Measurements from ENCODE around the gene STIM1. TPM values are rescaled to one million over a fixed set of nuclear protein-coding genes. Genes with fewer than 3 reads are reported as not detected.

STIM1 gene
- total RNA-seq, 1 experiment from 2014 or later: 35.6 TPM

DNA sequence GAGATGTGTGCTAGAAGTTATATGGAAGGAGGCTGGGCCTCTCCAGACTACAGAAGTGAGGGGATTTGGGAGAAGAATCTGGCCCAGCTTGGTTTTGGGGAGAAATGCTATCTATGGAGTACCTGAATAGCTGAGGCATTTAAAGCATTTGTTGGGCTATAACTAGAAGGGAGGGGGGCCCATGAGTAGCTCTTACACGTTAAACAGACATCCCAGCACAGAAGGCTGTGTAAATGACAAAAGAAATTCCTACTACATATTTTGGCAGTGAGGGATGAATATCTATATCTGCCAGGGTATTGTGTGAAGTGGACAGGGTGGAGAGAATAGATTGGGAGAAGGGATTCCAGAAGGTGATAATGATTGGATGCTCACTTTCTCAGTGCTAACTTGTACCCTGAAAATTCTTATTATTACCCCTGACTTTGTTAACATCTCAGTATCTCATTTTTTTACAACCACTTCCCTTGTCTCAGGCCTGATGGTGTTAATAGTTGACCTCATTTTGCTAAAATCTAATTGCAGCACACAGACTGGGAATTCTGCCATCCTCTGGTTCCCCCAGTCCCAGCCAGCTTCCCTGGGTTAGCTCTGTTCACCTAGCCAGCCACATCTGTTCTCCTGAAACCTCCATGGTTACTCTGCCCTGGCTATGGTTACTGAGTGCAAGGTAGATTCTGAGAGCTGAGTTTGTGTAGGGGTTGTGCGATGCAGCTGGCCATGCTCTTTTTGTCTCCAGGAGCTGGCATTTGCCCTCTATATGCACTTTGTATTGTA is 210.3 kb downstream of the STIM1 start:
- no peak for DNase-seq (ENCODE audit: low read depth)

GRCh38 chr11:4066910-4067309 is 211.4 kb downstream of the STIM1 start:
- DNase-seq (ENCODE audit: low read depth): no peak

GRCh38 chr11:4068962-4069361 is 213.5 kb downstream of the STIM1 start:
- DNase-seq (ENCODE audit: low read depth): peak; percentile 45

DNA sequence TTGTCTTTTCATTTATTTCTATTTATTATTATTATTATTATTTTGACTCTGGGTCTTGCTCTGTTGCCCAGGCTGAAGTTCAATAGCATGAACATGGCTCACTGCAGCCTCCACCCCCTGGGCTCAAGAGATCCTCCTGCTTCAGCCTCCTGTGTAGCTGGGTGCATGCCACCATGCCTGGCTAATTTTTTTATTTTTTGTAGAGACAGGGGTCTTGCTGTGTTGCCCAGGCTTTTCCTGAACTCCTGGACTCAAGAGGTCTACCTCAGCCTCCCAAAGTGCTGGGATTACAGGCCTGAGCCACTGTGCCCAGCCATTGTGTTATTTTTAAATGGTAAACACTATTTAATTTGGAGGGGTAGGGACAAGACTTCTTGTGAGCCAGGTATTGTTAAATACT is 215.9 kb downstream of the STIM1 start:
- no peak for DNase-seq (ENCODE audit: low read depth)

DNA sequence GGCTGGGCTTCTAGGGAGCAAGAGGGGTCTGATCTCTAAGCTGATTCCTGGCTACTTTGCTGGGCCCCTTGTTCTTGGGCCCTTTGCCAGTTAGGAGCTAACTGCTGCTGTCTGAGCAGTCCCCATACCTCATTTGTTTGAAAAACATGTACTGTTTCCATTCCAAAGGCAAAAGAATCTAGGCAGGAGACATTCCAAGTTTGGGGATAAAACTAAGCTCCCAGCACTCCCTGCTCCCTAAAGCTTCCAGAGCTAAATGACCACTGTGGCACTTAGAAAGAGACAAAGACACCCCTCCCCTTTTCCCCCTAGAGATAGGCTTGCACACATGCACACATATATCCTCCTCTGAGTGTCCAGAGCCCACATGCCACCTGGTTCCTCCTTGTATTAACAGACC is 216.4 kb downstream of the STIM1 start:
- no peak for DNase-seq (ENCODE audit: low read depth)

DNA sequence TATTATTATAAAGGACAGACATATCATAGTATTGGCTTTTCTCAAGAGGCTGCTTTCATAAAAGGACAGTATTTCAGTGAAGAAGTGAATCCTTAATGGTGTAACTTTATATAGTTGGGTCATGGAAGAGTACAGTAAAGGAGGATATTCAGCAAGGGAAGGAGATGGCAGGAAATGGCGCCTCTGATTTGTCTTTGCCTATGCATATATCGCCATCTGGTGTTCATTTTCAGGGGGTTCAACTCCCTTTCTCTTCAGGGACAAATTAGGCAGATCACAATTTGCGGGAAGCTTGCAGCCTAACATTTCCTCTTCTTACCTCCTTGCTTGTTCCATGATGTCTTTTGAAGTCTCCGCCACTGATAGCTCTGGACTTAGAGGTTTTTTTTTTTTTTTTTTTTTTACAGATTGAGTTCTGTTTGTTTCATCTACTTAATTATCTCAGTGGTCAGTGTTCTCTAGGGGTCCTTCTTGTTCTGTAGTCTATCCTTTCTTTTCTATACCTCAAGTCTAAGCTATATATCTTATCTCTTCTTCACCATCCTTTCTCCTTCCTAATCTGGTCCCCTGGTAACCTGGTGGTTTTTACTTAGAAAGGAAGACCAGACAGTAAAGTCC is 217.3 kb downstream of the STIM1 start:
- DNase-seq (ENCODE audit: low read depth): peak; percentile 74

DNA sequence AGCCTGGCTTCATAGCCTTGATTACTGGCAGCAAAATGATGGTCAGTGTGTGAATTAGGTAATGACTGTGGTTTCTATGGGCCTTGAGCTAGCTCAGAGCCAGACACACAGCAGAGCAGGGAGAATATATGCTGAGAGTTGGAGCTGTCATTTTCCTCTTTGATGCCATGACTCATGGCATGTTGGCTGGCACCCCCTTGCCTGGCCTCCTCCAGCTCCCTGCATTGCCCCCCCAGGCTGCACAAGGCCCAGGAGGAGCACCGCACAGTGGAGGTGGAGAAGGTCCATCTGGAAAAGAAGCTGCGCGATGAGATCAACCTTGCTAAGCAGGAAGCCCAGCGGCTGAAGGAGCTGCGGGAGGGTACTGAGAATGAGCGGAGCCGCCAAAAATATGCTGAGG is 218.8 kb downstream of the STIM1 start:
- no peak for DNase-seq (ENCODE audit: low read depth)

DNA sequence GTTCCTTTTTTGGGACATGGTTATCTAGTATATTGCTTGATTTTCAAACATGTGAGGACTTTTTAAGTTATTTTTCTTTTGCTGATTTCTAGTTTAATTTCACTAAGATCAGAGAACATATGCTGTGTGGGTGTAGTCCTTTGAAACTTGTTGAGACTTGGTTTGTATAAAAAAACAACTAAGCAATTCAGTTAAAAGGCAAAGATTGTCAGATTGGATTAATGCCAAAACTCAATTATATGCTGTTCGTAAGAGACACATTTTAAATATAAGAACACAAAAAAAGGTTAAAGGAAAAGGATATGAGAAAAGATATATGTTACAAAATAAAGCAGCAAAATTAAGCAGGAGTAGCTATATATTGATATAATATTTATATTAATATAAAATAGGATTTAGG is 221.3 kb downstream of the STIM1 start:
- no peak for DNase-seq (ENCODE audit: low read depth)

GRCh38 chr11:4083198-4083597 is 227.7 kb downstream of the STIM1 start:
- DNase-seq (ENCODE audit: low read depth): no peak

DNA sequence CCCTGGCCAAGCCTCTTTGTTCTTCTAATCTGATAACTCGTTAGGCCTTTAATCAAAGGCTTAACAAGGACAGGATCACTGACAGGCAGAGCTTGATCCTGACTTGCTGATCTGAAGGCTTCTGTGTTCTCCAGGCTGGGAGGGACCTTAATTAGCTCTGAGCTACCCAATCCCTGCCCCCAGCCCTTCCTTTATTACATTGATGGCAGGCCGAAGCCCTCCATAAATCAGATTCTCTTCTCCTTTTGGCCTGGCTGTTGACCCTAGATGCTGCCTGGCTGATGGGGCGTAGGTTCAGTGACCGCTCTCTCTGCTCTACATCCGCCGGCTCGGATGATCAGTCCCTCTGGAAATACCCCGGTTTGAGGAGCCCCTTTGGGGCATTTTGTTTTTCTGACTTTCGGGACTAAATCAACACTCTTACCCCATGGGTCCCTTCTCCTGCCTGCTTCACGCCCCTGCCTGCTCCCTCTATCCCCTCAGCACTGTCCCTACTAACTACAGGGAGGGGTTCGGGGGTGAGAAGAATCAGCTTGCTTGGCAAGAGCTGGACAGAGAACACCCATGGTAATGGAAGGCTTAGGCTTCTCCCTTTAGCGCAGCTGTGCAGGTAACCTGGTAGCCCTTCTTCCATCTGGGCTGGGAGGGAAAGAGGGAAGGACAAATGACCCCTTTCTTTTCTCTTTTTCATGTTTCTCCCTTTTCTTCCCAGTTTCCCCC is 229.1 kb downstream of the STIM1 start:
- DNase-seq (ENCODE audit: low read depth): no peak

- no peak for DNase-seq (ENCODE audit: low read depth)
Measured at GRCh38 chr11:4085575-4085974, 230.1 kb downstream of the STIM1 start.

- DNase-seq (ENCODE audit: low read depth): no peak
Measured at GRCh38 chr11:4086575-4087353, 231.3 kb downstream of the STIM1 start.

DNA sequence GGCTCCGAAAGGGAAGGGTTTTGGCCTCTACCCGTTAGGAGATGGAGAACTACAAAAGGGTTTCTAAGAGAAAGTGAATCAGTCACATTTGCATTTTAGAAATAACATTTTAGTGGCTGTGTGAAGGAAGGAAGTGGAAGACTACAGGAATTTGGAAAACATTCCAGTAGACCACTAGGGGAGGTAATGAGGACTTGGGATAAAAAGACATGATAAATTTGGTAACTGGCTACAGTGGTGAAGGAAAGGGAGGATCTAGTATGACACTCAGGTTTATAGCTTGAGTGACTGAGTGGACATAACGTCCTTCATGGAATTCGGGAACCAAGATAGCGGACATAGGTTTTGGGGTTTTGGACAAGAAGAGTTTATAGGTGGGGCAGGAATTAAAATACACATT is 232.1 kb downstream of the STIM1 start:
- peak; percentile 47 for DNase-seq (ENCODE audit: low read depth)

DNA sequence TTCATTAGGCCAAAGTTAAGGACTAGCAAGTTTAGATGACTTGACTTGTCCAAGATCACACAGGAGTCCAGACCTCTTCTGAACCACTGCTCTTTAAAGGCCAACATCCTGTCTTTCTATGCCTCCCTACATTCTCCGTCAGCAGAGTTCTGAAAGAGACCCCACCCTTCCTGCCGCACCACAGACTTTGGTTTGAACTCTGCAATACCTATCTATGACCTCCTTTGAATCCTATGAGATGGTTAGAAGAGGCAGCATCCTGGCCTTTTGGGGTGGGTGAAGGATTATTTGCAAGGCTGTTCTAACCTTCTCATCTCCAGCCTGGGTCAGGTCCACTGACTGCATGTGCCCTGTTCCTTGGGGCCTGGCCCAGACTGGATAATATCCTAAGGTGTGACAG is 234.8 kb downstream of the STIM1 start:
- no peak for DNase-seq (ENCODE audit: low read depth)

DNA sequence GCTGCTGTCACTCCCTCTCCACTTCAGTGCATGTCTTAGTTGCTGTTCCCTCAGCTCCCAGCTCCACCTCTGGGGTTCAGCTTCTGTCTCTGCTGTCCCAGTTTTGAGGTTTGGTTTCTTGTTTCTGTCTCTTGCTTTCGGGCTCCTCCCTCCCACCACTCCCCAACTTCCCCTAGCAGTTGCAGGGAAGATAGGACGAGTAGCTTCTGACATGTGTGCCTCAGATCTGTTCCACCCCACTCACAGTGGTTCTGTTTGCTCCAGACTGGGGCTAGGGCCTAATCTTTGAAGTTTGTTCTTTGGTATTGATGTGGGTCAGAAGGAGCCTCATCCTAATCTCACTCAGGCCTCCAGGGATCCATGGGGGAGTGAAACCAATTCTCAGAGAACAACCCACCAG is 236.6 kb downstream of the STIM1 start:
- DNase-seq (ENCODE audit: low read depth): no peak

DNA sequence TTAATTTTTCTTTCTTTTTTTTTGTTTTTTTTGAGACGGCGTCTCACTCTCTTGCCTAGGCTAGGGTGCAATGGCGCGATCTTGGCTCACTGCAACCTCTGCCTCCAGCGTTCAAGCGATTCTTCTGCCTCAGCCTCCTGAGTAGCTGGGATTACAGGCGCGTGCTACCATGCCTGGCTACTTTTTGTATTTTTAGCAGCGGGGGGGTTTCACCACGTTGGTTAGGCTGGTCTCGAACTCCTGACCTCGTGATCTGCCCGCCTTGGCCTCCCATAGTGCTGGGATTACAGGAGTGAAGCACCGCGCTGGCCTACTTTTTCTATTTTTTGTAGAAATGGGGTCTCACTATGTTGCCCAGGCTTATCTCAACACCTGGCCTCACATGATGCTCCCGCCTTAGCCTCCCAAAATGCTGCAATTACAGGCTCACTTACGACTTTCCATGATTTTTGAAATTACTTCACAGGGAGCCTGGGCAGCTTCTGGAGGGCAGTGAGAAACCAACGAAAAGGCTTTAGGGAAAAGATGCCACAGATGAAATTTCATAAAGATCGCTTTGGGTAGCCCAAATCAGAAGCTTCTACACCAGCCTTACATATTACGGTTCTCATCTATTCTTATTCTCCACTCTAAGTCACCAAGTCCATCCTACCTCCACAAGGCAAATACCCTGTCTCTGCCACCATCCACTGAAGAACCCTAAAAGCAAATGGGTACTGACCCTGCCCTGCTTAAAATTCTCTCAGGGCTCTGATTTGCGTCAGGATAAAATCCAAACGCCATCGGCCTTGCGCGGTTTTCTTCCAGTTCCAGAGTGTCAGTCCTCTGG is 238.3 kb downstream of the STIM1 start:
- no peak for DNase-seq (ENCODE audit: low read depth)

DNA sequence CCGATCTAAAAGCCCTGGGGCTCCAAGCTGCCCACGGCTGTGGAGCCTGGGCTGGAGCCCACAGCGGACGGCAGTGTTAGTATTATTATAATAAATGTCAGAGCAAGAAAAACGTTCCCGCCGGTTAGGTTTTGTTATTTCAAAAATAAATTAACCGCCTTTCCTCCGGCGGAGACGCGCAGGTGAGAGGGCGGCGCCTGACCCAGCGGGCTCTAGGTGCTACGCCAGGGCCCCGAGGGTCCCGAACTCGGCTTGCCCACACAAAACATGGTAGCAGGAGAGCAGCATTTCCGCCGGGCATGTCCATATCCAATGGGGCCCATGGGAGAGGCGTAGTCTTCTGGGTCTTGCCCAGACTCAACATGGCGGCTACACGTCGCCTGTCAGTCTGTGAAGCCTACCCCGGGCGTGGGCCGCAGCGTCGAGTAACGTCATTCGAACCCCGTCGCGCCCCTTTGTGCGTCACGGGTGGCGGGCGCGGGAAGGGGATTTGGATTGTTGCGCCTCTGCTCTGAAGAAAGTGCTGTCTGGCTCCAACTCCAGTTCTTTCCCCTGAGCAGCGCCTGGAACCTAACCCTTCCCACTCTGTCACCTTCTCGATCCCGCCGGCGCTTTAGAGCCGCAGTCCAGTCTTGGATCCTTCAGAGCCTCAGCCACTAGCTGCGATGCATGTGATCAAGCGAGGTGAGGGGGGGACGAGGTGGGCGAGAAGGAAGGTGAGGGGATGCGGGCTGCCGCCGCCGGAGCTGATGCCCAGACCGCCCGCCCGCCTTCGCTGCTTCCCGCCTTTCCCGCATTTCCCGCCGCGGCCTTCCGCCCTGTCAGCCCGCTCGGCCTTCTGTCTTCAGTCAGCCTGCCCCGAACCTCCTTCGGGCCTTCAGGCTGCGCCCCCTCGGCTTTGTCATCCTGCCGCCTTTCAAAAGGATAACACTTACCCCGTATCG is 239.2 kb downstream of the STIM1 start, which contains the start of gene RRM1:
Gene RRM1, plus strand, starts transcription at position 452 of the 944 bp plus-strand sequence. Its CDS starts 214 bp downstream, at position 666.
- peak; percentile 97 for DNase-seq (ENCODE audit: low read depth)

DNA sequence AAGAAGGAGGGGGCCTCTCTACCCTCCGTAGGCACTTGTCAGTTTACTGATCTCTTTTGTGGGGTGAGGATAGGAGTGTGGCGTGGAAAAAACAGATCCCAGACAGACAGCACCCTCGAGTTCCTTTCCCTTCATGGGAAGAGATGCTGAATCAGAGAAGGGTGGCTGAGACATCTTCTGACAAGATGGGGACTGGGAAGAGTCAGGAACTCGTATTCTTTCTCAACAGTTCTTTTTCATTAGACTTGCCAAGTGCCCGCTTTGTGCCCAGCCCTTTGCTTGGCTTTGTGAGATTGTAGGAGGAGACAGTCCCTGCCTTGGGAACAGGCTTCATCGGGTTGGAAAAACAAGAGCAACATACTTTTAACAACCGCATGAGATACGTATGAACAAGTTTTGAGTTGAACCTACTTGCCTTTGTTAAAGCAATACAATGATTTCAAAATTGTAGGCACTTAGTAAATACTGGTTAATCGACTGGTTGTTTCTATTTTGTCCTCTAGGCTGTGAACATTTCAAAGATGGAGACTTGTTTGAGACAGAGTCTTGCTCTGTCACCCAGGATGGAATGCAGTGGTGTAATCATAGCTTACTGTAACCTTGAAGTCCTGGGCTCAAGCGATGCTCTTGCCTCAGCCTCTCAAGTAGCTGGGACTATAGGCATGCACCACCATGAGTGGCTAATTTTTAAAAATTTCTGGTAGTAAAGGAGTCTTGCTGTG is 240.2 kb downstream of the STIM1 start:
- DNase-seq (ENCODE audit: low read depth): peak; percentile 70

DNA sequence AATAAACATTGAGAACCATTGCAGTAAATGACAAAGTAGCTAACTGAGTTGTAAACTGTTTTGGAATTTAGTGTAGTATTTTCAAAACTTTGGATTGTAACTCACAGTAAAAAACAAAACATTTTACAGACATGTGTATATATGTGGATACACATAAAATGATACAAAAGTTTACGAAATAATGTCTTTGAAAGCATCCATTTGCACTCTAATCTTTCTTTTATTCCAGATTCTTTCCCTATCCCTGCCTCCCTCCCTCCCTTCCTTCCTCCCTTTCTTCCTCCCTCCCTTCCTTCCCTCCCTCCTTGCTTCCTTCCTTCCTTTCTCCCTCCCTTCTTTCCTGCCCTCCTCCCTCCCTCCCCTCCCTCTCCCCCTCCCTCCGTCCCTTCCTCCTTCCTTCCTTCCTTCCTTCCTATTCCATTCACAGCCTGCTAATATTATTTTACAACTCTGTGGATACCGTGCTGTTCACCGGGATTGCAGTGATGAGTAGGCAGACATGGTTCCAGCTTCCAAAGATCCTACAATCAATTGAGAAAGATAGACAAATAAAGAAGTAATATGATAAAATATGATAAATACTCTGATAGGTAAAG is 242.7 kb downstream of the STIM1 start:
- DNase-seq (ENCODE audit: low read depth): no peak

Measured in M059J (cell line).